Keratinocyte (primary cell): ENCODE results near the gene AQP9. TPM values are rescaled to one million over a fixed set of nuclear protein-coding genes. Genes with fewer than 3 reads are reported as not detected.

Source experiments
- DNase-seq: peaks from one replicate; pipeline ENCODE4 v3.0.0-alpha.2; 2011; ENCODE audit warnings: low read depth, missing footprints, low spot score
- FAIRE-seq: peaks from 2 replicates; lab custom pipeline; 2011; peaks lifted over from hg19 to GRCh38; lab: Jason Lieb, UNC
- H2AFZ ChIP-seq: 2 replicates; pipeline ENCODE4 v1.6.0; 2012; ENCODE audit warnings: low read length, control low read depth, inconsistent platforms; ENCODE audit not compliant: control insufficient read depth
- H3K27ac ChIP-seq: 2 replicates; pipeline ENCODE4 v1.5.1; 2011; ENCODE audit warnings: low read length; ENCODE audit not compliant: control insufficient read depth, insufficient read depth
- H3K27me3 ChIP-seq: 3 replicates; pipeline ENCODE4 v1.6.0; 2011; ENCODE audit warnings: low read length; ENCODE audit not compliant: control insufficient read depth, insufficient read depth; ENCODE audit errors: extremely low read depth
- H3K36me3 ChIP-seq, 2 experiments: 2 replicates in 1 of 2; 3 replicates in 1 of 2; pipeline ENCODE4 v1.5.1; 2011; ENCODE audit warnings: low read length in 2 of 2, mild to moderate bottlenecking in 1 of 2; ENCODE audit not compliant: control insufficient read depth in 2 of 2, insufficient read depth in 2 of 2; ENCODE audit errors: extremely low read depth in 1 of 2
- H3K4me1 ChIP-seq: 3 replicates; pipeline ENCODE4 v1.5.1; 2011; ENCODE audit warnings: low read length; ENCODE audit not compliant: control insufficient read depth, insufficient read depth; ENCODE audit errors: extremely low read depth
- H3K4me2 ChIP-seq: 3 replicates; pipeline ENCODE4 v1.6.0; 2011; ENCODE audit warnings: low read depth, low read length; ENCODE audit not compliant: control insufficient read depth, insufficient read depth; ENCODE audit errors: extremely low read depth
- H3K4me3 ChIP-seq, 3 experiments: fragments of 200-600 bp in 1 of 3; sonication (generic) in 1 of 3; 2 replicates in 2 of 3; 3 replicates in 1 of 3; pipeline ENCODE4 v1.5.1; 2011 to 2016; ENCODE audit warnings: low read length in 3 of 3, mild to moderate bottlenecking in 3 of 3, control low read depth in 2 of 3, inconsistent platforms in 1 of 3, low read depth in 1 of 3, mixed read lengths in 1 of 3, mixed run types in 1 of 3, moderate library complexity in 1 of 3; ENCODE audit not compliant: control insufficient read depth in 2 of 3, insufficient read depth in 2 of 3; ENCODE audit errors: extremely low read depth in 1 of 3
- H3K79me2 ChIP-seq: 2 replicates; pipeline ENCODE4 v1.6.0; 2012; ENCODE audit warnings: low read length; ENCODE audit not compliant: control insufficient read depth, insufficient read depth
- H3K9ac ChIP-seq: 3 replicates; pipeline ENCODE4 v1.6.0; 2011; ENCODE audit warnings: low read length; ENCODE audit not compliant: control insufficient read depth, insufficient read depth; ENCODE audit errors: extremely low read depth
- H3K9me1 ChIP-seq: 3 replicates; pipeline ENCODE4 v1.6.0; 2011; ENCODE audit warnings: low read length; ENCODE audit not compliant: control insufficient read depth, insufficient read depth; ENCODE audit errors: extremely low read depth
- H3K9me3 ChIP-seq: 2 replicates; pipeline ENCODE4 v1.5.1; 2012; ENCODE audit warnings: low read depth, low read length; ENCODE audit not compliant: control insufficient read depth
- H4K20me1 ChIP-seq: 3 replicates; pipeline ENCODE4 v1.6.0; 2011; ENCODE audit warnings: low read length; ENCODE audit not compliant: control insufficient read depth, insufficient read depth; ENCODE audit errors: extremely low read depth
- EZH2 ChIP-seq: IDR thresholded peaks from one replicate; pipeline ENCODE4 v1.6.1; 2012; ENCODE audit warnings: inconsistent platforms, mild to moderate bottlenecking, low read length, moderate library complexity
- dilution Hi-C: fragments of 300-500 bp; cut with MboI; formaldehyde crosslinking; loops from one replicate; pipeline ENCODE4 v1.7.0; 2020; ENCODE audit warnings: low sequenced_read_pairs; ENCODE audit not compliant: extremely low pct_ligation_motif_present
- polyA plus RNA-seq, 5 experiments: library from polyadenylated mRNA; depleted of rRNA in 3 of 5; stranded (reverse) in 3 of 5; stranded (forward) in 1 of 5; unstranded in 1 of 5; fragments of >200 nt; gene quantifications; 1 replicate in 1 of 5; 2 replicates in 3 of 5; 3 replicates in 1 of 5; pipeline versions ENCODE4 v1.2.1 to v1.2.3, GENCODE V29; 2011 to 2012; ENCODE audit warnings: missing spikeins in 2 of 5, low read depth in 1 of 5, low replicate concordance in 1 of 5
- TF ChIP-seq, protein P1 (sequence below), 3 experiments: IDR thresholded peaks in 1 of 3; conservative IDR thresholded peaks in 1 of 3; optimal IDR thresholded peaks in 1 of 3; 2 replicates in 2 of 3; 3 replicates in 1 of 3; pipeline versions ENCODE3 to v1.5.1; 2011; ENCODE audit warnings: low read length in 3 of 3, mild to moderate bottlenecking in 3 of 3, moderate library complexity in 2 of 3, control low read depth in 1 of 3, inconsistent platforms in 1 of 3; ENCODE audit not compliant: insufficient read depth in 2 of 3; ENCODE audit errors: extremely low read depth in 1 of 3

The AQP9 gene
- polyA plus RNA-seq, 1 donor (not counting 4 experiments of a cell fraction or from before 2014, with no cell fraction given) = 2.6 TPM

DNA sequence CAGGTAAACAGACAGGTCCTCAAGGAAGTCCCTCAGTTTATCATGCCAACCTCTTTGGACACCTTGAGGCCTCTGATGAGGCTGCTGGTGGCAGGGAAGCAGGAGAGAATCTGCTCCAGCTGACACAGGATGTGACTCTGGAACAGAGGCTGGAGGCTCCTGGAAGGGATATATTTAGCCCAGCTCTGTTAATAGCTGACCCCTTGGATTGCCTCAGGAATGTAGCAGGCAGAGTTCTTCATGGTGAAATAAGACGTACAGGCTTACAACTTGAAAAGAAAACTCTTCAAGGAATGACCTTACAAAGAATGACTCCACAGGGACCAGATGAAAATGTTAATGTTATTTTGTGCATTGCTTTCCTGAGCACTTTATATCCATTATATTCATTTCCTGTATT lies 90.5 kb downstream of the AQP9 start:
- Histone ChIP-seq H3K9me3 (no peaks in the 10 kb centered on the region), H3K9ac (no peak overlapping the region), H3K4me1 (peaks cover 51% of the 10 kb centered on the region), H3K36me3 (no peaks in the 10 kb centered on the region), H3K27me3 (no peaks in the 10 kb centered on the region), H3K4me2 (peak overlapping the region; percentile 17), H3K79me2 (peaks cover 1% of the 10 kb centered on the region), H3K9me1 (no peaks in the 10 kb centered on the region), H2AFZ (no peak overlapping the region), H3K27ac (no peak overlapping the region), H3K4me3 (no peak overlapping the region), H4K20me1 (no peaks in the 10 kb centered on the region)
- TF ChIP-seq EZH2 = no peak
- TF ChIP-seq, protein P1, sequence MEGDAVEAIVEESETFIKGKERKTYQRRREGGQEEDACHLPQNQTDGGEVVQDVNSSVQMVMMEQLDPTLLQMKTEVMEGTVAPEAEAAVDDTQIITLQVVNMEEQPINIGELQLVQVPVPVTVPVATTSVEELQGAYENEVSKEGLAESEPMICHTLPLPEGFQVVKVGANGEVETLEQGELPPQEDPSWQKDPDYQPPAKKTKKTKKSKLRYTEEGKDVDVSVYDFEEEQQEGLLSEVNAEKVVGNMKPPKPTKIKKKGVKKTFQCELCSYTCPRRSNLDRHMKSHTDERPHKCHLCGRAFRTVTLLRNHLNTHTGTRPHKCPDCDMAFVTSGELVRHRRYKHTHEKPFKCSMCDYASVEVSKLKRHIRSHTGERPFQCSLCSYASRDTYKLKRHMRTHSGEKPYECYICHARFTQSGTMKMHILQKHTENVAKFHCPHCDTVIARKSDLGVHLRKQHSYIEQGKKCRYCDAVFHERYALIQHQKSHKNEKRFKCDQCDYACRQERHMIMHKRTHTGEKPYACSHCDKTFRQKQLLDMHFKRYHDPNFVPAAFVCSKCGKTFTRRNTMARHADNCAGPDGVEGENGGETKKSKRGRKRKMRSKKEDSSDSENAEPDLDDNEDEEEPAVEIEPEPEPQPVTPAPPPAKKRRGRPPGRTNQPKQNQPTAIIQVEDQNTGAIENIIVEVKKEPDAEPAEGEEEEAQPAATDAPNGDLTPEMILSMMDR (optimal IDR thresholded peaks at IDR 0.05 in 1 of 3, IDR thresholded peaks at IDR 0.05 in 1 of 3, conservative IDR thresholded peaks at IDR 0.05 in 1 of 3; ENCODE audit: extremely low read depth in 1 of 3, insufficient read depth in 2 of 3, low read length in 3 of 3) = no peak
- DNase-seq (no peak), FAIRE-seq (peak; percentile 29)
- dilution Hi-C loops = no loop called here

GRCh38 chr15:58229297-58229768 lies 91.2 kb downstream of the AQP9 start:
- H3K4me2 ChIP-seq = peak overlapping the region; percentile 17
- no peak overlapping the region for H3K27ac ChIP-seq
- TF ChIP-seq, protein P1 (optimal IDR thresholded peaks at IDR 0.05 in 1 of 3, IDR thresholded peaks at IDR 0.05 in 1 of 3, conservative IDR thresholded peaks at IDR 0.05 in 1 of 3; ENCODE audit: extremely low read depth in 1 of 3, insufficient read depth in 2 of 3, low read length in 3 of 3) = no peak
- TF ChIP-seq EZH2 = no peak
- no peaks in the 10 kb centered on the region for H3K36me3 ChIP-seq
- H3K27me3 ChIP-seq = no peaks in the 10 kb centered on the region
- H3K9me3 ChIP-seq = no peaks in the 10 kb centered on the region
- no peaks in the 10 kb centered on the region for H4K20me1 ChIP-seq
- peak overlapping the region; percentile 42 for H2AFZ ChIP-seq
- no peak overlapping the region for H3K9ac ChIP-seq
- FAIRE-seq (peak; percentile 79), DNase-seq (no peak)
- H3K4me3 ChIP-seq = no peak overlapping the region
- peaks cover 56% of the 10 kb centered on the region for H3K4me1 ChIP-seq
- no peaks in the 10 kb centered on the region for H3K9me1 ChIP-seq
- dilution Hi-C loops = no loop called here
- H3K79me2 ChIP-seq = peaks cover 1% of the 10 kb centered on the region
